CD4-positive, alpha-beta T cell treated with Interleukin-4 for 1 hour (primary cell): Measurements from ENCODE around the gene TAF11L9.
"Not testable (repeated sequence)": the region's sequence is repeated elsewhere in the genome, so short reads cannot be mapped to it uniquely, and the experiment has no call there.

Experiments used
- DNase-seq, 2 donors: peaks; one replicate each; pipeline ENCODE4 v3.0.0-alpha.2; 2020 to 2022

TAF11L9 gene

DNA sequence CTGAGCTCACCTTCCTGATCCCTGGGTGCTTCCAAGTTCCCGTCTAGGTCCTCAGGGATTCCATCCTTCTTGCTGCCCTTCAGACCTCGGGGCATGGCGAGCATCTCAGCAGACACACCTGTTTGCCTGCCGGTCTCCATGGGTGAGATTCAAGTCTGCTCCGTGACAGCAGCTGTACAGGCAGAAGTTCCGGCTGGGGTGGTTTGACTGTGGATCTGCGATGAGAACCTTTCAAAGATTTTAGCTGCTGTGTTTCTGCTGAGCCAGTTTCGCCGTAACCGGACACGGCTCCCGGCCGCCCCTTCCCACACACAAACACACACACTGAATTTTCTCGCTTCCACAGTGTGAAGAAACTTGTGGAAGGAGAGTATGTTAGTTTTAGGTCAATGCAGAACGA, at the start of gene TAF11L9:
TSS of gene TAF11L9 (minus strand) at position 140 of the 400 bp plus-strand sequence.
- DNase-seq = not testable (repeated sequence)

DNA sequence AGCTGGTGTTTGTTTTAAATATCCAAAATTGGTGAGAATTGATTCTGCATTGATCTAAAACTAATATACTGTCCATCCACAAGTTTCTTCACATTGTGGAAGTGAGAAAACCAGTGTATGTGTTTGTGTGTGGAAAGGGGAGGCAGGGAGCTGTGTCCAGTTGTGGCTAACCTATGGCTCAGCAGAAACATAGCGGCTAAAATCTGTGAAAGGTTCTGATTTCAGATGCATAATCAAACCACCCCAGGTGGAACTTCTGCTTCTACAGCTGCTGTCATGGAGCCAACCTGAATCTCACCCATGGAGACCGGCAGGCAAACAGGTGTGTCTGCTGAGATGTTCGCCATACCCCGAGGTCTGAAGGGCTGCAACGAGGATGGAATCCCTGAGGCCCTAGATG, 40.0 kb upstream of the TAF11L9 start, which contains the start of gene TAF11L14:
TSS of gene TAF11L14 (plus strand) at position 301 of the 400 bp plus-strand sequence.
- DNase-seq = no peak

DNA sequence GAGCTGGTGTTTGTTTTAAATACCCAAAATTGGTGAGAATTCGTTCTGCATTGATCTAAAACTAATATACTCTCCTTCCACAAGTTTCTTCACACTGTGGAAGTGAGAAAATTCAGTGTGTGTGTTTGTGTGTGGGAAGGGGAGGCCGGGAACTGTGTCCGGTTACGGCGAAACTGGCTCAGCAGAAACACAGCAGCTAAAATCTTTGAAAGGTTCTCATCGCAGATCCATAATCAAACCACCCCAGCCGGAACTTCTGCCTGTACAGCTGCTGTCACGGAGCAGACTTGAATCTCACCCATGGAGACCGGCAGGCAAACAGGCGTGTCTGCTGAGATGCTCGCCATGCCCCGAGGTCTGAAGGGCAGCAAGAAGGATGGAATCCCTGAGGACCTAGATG, 37.6 kb upstream of the TAF11L9 start, which contains the start of gene TAF11L13:
TSS of gene TAF11L13 (plus strand) at position 301 of the 400 bp plus-strand sequence.
- DNase-seq = not testable (repeated sequence)

DNA sequence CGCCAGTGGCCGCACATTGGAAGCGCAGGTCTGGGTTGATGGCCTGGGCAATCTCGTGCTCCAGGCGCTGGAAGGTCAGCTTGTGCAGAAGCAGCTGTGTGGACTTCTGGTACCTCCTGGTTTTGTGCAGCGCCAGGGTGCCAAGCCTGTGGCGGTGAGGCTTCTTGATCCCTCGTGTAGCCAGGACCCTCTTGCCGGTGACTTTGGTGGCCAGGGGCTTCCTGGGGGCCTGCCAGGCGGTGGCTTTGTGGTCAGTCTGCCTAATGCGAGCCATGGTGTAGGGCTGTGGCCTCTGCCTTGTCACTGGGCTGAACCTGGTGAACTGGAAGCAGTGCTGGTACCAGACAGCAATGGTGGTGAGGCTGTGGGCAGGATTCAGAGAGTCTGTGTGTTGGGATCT, 31.5 kb upstream of the TAF11L9 start:
- no peak for DNase-seq

DNA sequence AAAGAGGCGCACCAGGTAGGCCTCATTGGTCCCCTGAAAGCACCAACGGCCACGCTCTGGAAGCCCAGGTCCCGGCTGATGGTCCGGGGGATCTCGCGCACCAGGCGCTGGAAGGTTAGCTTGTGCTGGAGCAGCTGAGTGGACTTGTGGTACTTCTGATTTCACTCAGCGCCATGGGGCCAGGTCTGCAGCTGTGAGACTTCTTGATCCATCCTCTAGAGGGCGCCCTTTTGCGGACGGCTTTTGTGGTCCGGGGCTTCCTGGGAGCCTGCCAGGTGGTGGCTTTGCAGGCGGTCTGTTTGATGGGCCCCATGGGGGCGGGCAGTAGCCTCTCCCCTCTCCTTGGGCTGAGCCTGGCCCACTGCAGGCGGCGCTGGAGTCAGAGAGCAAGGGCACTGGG, 26.4 kb upstream of the TAF11L9 start:
- no peak for DNase-seq

DNA sequence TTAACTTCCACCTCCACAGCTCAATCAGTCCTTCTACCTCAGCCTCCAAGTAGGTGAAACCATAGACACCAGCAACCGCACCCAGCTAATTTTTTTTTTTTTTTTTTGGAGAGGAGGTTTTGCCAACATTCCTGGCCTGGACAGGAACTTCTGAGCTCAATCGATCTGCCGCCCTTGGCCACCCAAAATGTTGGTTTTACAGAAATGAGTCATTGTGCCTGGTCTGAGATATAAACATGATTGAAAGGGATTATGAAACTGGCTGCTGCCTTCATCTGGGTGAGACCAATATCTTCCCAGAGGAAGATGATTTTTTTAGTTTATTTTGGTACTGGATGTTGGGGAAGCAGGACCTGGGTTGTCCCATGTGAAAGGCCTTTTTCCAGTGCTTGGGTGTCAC, 25.2 kb upstream of the TAF11L9 start:
- no peak for DNase-seq

DNA sequence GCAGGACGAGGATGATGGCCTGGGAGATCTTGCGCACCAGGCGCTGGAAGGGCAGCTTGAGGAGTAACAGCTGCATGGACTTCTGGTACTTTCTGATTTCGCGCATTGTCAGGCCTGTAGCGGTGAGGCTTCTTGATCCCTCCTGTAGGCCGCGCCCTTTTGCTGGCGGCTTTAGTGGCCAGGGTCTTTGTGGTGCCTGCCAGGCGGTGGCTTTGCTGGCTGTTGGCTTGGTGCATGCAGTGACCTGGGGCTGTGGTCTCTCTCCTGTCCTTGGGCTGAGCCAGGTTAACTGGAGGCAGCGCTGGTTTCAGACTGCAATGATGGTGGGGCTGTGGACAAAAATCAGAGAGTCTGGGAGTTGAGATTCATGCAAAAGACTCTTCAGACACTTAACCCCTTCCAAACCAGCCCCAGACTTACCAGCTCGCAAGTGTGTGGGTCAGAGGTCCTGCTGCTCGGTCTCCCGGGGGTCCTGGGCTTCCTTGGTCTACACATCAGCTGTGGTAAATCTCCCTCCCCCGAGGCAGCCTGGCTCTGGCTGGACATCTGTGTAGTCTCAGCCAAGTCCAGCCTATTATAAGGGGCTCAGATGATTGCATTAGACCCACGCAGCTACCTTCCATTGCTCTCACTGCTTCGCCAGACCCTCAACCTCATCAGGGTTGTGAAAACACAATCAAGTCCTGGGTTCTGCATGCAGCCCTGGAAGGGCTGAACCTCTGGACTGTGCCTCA, 20.8 kb upstream of the TAF11L9 start:
- no peak for DNase-seq

DNA sequence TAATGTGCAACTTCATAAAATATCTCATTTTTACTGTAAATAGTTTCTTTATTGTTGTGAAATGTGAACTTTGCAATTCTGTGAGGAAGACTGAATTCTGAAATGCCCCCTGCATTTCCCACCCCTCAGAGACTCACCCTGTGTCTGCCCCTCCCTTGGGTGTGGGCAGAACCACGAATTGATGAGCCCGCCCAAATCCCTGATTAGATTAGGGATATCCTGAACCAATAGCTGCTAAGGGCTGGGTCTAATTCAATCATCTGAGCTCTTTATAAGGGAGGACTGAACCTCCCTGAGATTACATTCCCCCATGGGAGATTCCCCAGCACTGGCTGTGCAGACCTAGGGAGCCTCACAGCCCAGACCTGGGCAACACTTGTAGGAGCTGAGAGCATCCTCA, 15.9 kb upstream of the TAF11L9 start, which contains the start of gene TAF11L12:
TSS of gene TAF11L12 (plus strand) at position 301 of the 400 bp plus-strand sequence.
- DNase-seq = not testable (repeated sequence)

DNA sequence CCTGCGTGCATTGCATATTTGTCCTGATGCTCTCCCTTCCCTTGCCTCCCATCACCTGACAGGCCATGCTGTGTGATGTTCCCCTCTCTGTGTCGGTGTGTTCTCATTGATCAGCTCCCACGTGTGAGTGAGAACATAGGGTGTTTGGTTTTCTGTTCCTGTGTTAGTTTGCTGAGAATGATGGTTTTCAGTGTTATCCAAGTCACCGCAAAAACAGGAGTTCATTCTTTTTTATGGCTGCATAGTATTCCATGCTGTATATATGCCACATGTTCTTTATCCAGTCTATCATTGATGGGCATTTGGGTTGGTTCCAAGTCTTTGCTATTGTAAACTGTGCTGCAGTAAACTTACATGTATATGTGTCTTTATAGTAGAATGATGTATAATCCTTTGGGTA, 13.3 kb upstream of the TAF11L9 start:
- DNase-seq = not testable (repeated sequence)

DNA sequence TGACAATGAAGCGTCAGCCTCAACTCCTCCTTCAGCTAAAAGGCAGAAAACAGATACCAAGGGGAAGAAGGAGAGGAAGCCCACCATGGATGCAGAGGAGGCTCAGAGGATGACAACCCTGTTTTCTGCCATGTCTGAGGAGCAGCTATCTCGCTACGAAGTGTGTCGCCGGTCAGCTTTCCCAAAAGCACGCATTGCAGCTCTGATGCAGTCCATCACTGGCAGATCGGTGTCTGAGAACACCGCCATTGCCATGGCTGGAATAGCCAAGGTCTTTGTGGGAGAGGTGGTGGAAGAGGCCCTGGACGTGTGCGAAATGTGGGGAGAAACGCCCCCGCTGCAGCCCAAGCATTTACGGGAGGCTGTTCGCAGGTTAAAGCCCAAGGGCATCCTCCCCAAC, 10.8 kb upstream of the TAF11L9 start:
- DNase-seq = no peak

DNA sequence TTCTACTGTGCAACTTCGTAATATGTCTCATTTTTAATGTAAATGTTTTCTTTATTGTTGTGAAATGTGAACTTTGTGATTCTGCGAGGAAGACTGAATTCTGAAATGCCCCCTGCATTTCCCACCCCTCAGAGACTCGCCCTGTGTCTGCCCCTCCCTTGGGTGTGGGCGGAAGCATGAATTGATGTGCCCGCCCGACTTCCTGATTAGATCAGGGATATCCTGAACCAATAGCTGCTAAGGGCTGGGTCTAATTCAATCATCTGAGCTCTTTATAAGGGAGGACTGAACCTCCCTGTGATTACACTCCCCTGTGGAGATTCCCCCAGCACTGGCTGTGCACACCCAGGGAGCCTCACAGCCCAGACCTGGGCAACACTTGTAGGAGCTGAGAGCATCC, 9.7 kb upstream of the TAF11L9 start, which contains the start of gene TAF11L11:
TSS of gene TAF11L11 (plus strand) at position 304 of the 400 bp plus-strand sequence.
- not testable (repeated sequence) for DNase-seq

DNA sequence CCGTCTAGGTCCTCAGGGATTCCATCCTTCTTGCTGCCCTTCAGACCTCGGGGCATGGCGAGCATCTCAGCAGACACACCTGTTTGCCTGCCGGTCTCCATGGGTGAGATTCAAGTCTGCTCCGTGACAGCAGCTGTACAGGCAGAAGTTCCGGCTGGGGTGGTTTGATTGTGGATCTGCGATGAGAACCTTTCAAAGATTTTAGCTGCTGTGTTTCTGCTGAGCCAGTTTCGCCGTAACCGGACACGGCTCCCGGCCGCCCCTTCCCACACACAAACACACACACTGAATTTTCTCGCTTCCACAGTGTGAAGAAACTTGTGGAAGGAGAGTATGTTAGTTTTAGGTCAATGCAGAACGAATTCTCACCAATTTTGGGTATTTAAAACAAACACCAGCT, 3.5 kb upstream of the TAF11L9 start, which contains the start of gene TAF11L10:
TSS of gene TAF11L10 (minus strand) at position 101 of the 400 bp plus-strand sequence.
- not testable (repeated sequence) for DNase-seq

DNA sequence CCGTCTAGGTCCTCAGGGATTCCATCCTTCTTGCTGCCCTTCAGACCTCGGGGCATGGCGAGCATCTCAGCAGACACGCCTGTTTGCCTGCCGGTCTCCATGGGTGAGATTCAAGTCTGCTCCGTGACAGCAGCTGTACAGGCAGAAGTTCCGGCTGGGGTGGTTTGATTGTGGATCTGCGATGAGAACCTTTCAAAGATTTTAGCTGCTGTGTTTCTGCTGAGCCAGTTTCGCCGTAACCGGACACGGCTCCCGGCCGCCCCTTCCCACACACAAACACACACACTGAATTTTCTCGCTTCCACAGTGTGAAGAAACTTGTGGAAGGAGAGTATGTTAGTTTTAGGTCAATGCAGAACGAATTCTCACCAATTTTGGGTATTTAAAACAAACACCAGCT, 3.3 kb downstream of the TAF11L9 start, which contains the start of gene TAF11L8:
TSS of gene TAF11L8 (minus strand) at position 101 of the 400 bp plus-strand sequence.
- DNase-seq = not testable (repeated sequence)

DNA sequence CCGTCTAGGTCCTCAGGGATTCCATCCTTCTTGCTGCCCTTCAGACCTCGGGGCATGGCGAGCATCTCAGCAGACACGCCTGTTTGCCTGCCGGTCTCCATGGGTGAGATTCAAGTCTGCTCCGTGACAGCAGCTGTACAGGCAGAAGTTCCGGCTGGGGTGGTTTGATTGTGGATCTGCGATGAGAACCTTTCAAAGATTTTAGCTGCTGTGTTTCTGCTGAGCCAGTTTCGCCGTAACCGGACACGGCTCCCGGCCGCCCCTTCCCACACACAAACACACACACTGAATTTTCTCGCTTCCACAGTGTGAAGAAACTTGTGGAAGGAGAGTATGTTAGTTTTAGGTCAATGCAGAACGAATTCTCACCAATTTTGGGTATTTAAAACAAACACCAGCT, 8.5 kb downstream of the TAF11L9 start, which contains the start of gene TAF11L7:
TSS of gene TAF11L7 (minus strand) at position 101 of the 400 bp plus-strand sequence.
- not testable (repeated sequence) for DNase-seq
